Sigmoid colon (tissue), 7 donors: ENCODE results near the gene ACADS. TPM values are rescaled to one million over a fixed set of nuclear protein-coding genes. Genes with fewer than 3 reads are reported as not detected.

Experiments used
- DNase-seq: peaks from one replicate; pipeline ENCODE4 v3.0.0-alpha.2; 2019
- H3K27ac ChIP-seq, 4 donors: fragments of 200-600 bp; sonication (generic); one replicate each; pipeline ENCODE4 v1.5.1; 2016 to 2019; ENCODE audit warnings: mild to moderate bottlenecking in 1 of 4
- H3K27me3 ChIP-seq, 3 donors: fragments of 200-600 bp; sonication (generic); one replicate each; pipeline ENCODE4 v1.5.1; 2019; ENCODE audit warnings: mild to moderate bottlenecking in 1 of 3
- H3K36me3 ChIP-seq, 4 donors: fragments of 200-600 bp; sonication (generic); one replicate each; pipeline ENCODE4 v1.5.1; 2016 to 2019
- H3K4me1 ChIP-seq, 4 donors: fragments of 200-600 bp; sonication (generic); one replicate each; pipeline ENCODE4 v1.5.1; 2017 to 2019
- H3K4me3 ChIP-seq, 4 donors: fragments of 200-600 bp; sonication (generic); one replicate each; pipeline ENCODE4 v1.5.1; 2017 to 2019; ENCODE audit warnings: mild to moderate bottlenecking in 2 of 4, moderate library complexity in 1 of 4
- H3K9me3 ChIP-seq, 4 donors: fragments of 200-600 bp in 3 of 4; sonication (generic) in 3 of 4; one replicate each; pipeline versions ENCODE4 v1.5.1 to v1.6.1; 2013 to 2019
- CTCF ChIP-seq, 4 experiments: fragments of 450-650 bp in 3 of 4; fragments of 200-600 bp in 1 of 4; IDR thresholded peaks; one replicate each; pipeline ENCODE4 v1.5.1; 2016 to 2019; ENCODE audit warnings: antibody characterized with exemption in 4 of 4, mild to moderate bottlenecking in 3 of 4, moderate library complexity in 2 of 4
- EP300 ChIP-seq, 4 donors: sonication (generic); formaldehyde crosslinking; IDR thresholded peaks; one replicate each; pipeline ENCODE4 v1.6.1; 2017; ENCODE audit warnings: antibody characterized with exemption in 4 of 4
- POLR2A ChIP-seq, 2 donors: fragments of 450-650 bp; IDR thresholded peaks; one replicate each; pipeline ENCODE4 v1.6.1; 2016; ENCODE audit warnings: antibody characterized with exemption in 2 of 2, mild to moderate bottlenecking in 2 of 2, moderate library complexity in 2 of 2
- POLR2AphosphoS5 ChIP-seq, 4 donors: sonication (generic); formaldehyde crosslinking; IDR thresholded peaks; one replicate each; pipeline ENCODE4 v1.6.1; 2017; ENCODE audit warnings: antibody characterized with exemption in 4 of 4
- WGBS, 2 donors: extraction: QIAGEN DNeasy Blood & Tissue Kit; methylation state at CpG; one replicate each; pipeline ENCODE4 v1.1.7; 2013; 5-methylcytosine and 5-hydroxymethylcytosine counted together
- intact Hi-C: fragments of 100-400 bp; cut with DNase I; formaldehyde crosslinking; loops from one replicate; pipeline ENCODE4 v1.15.1; 2023
- polyA plus RNA-seq, 3 donors: library from polyadenylated mRNA; stranded (reverse); fragments of 200-250 nt; gene quantifications; one replicate each; pipeline ENCODE4 v1.2.3, GENCODE V29; 2013
- total RNA-seq, 4 donors: library from RNA; depleted of rRNA; stranded (reverse); fragments of >200 nt; gene quantifications; one replicate each; pipeline ENCODE4 v1.1.0, GENCODE V29; 2016
- donor health status: healthy with polysubstance abuse.
- donor health status: Bipolar disorder and iron deficiency.
- donor health status: healthy.

Gene ACADS
- total and polyA plus RNA-seq, 7 donors, result 36.8 to 325 (median 40.3) TPM

- no peak for TF ChIP-seq POLR2A (IDR thresholded peaks at IDR 0.05)
- TF ChIP-seq EP300 (IDR thresholded peaks at IDR 0.05), result no peak
- no peak for TF ChIP-seq CTCF (IDR thresholded peaks at IDR 0.05)
- no peak for TF ChIP-seq POLR2AphosphoS5 (IDR thresholded peaks at IDR 0.05)
- H3K27me3 ChIP-seq, result no peaks in the 10 kb centered on the region
- no peak overlapping the region for H3K27ac ChIP-seq
- peaks cover 0 to 4% (median 0%) of the 10 kb centered on the region in 4 donors for H3K9me3 ChIP-seq
- H3K4me3 ChIP-seq, result no peak overlapping the region
- H3K36me3 ChIP-seq, result peaks cover 0 to 5% (median 0%) of the 10 kb centered on the region in 4 donors
- no peak for DNase-seq
- H3K4me1 ChIP-seq, result peaks cover 0 to 22% (median 16%) of the 10 kb centered on the region in 4 donors
- intact Hi-C loops, result no loop called here
- 96 to 97% methylated on average over 6 of the region's 6 CpGs for WGBS, 2 donors
Measured at GRCh38 chr12:120757949-120758348, 32.3 kb downstream of the ACADS start.

- H3K9me3 ChIP-seq, result peaks cover 0 to 4% (median 0%) of the 10 kb centered on the region in 4 donors
- peaks cover 0 to 22% (median 16%) of the 10 kb centered on the region in 4 donors for H3K4me1 ChIP-seq
- H3K27ac ChIP-seq, result no peak overlapping the region
- intact Hi-C loops, result no loop called here
- no peak overlapping the region for H3K4me3 ChIP-seq
- H3K36me3 ChIP-seq, result peaks cover 0 to 15% (median 0%) of the 10 kb centered on the region in 4 donors
- H3K27me3 ChIP-seq, result no peaks in the 10 kb centered on the region
- TF ChIP-seq POLR2A (IDR thresholded peaks at IDR 0.05), result no peak
- no peak for TF ChIP-seq EP300 (IDR thresholded peaks at IDR 0.05)
- no peak for TF ChIP-seq CTCF (IDR thresholded peaks at IDR 0.05)
- no peak for TF ChIP-seq POLR2AphosphoS5 (IDR thresholded peaks at IDR 0.05)
- 92 to 94% methylated on average over 7 of the region's 7 CpGs for WGBS, 2 donors
- no peak for DNase-seq
Measured at GRCh38 chr12:120758798-120759590, 33.4 kb downstream of the ACADS start.

GRCh38 chr12:120759591-120760348 lies 34.1 kb downstream of the ACADS start:
- 84 to 94% methylated on average over 27 of the region's 27 CpGs for WGBS, 2 donors
- intact Hi-C loops, result no loop called here
- Histone ChIP-seq H3K4me1 (peaks cover 0 to 22% (median 16%) of the 10 kb centered on the region in 4 donors), H3K9me3 (peaks cover 0 to under 1% (median 0%) of the 10 kb centered on the region in 4 donors), H3K4me3 (no peak overlapping the region), H3K27me3 (no peaks in the 10 kb centered on the region), H3K36me3 (peaks cover 0 to 23% (median 0%) of the 10 kb centered on the region in 4 donors), H3K27ac (peak overlapping the region in 1 of 4 donors; percentile 80)
- TF ChIP-seq POLR2A (IDR thresholded peaks at IDR 0.05) (no peak), CTCF (IDR thresholded peaks at IDR 0.05) (no peak), POLR2AphosphoS5 (IDR thresholded peaks at IDR 0.05) (no peak), EP300 (IDR thresholded peaks at IDR 0.05) (no peak)
- DNase-seq, result no peak

- intact Hi-C loops, result no loop called here
- Histone ChIP-seq H3K27ac (peak overlapping the region; percentile 73 to 80 (median 78)), H3K4me3 (no peak overlapping the region), H3K27me3 (no peaks in the 10 kb centered on the region), H3K9me3 (no peaks in the 10 kb centered on the region), H3K4me1 (peaks cover 0 to 22% (median 16%) of the 10 kb centered on the region in 4 donors), H3K36me3 (peaks cover 0 to 31% (median 3%) of the 10 kb centered on the region in 4 donors)
- DNase-seq, result no peak
- TF ChIP-seq POLR2A (IDR thresholded peaks at IDR 0.05), result no peak
- no peak for TF ChIP-seq EP300 (IDR thresholded peaks at IDR 0.05)
- TF ChIP-seq CTCF (IDR thresholded peaks at IDR 0.05), result no peak
- TF ChIP-seq POLR2AphosphoS5 (IDR thresholded peaks at IDR 0.05), result no peak
- WGBS, 2 donors, result 90 to 93% methylated on average over 21 of the region's 21 CpGs
Measured at GRCh38 chr12:120760349-120761254, 35.0 kb downstream of the ACADS start.
